Measurements from ENCODE around the gene MS4A6A. TPM values are rescaled to one million over a fixed set of nuclear protein-coding genes. Genes with fewer than 3 reads are reported as not detected.
"Not testable (repeated sequence)": the region's sequence is repeated elsewhere in the genome, so short reads cannot be mapped to it uniquely, and the experiment has no call there.

MS4A6A gene
- total RNA-seq, 4 donors from 2014 or later, result 53.1 to 103 (median 71.4) TPM

- Histone ChIP-seq H3K27me3 (no peaks in the 10 kb centered on the region), H3K27ac (no peak overlapping the region), H3K9me3 (peaks cover 0 to 10% (median 0%) of the 10 kb centered on the region in 4 donors), H3K4me1 (no peaks in the 10 kb centered on the region), H3K4me3 (no peak overlapping the region), H3K36me3 (no peaks in the 10 kb centered on the region)
- WGBS, 2 donors, result 78% methylated on average over 3 of the region's 3 CpGs
- DNase-seq (ENCODE audit: low spot score in 2 of 2), result no peak
- TF ChIP-seq CTCF (IDR thresholded peaks at IDR 0.05), result no peak
- TF ChIP-seq EP300 (IDR thresholded peaks at IDR 0.05), result no peak
- no peak for TF ChIP-seq POLR2A (IDR thresholded peaks at IDR 0.05)
Observed at GRCh38 chr11:60129853-60130252, 53.0 kb downstream of the MS4A6A start.

GRCh38 chr11:60128866-60129265, 54.0 kb downstream of the MS4A6A start:
- H3K4me3 ChIP-seq; H3K9me3 ChIP-seq; DNase-seq (ENCODE audit: low spot score in 2 of 2); H3K27ac ChIP-seq; H3K4me1 ChIP-seq; H3K36me3 ChIP-seq; H3K27me3 ChIP-seq: not testable (repeated sequence)
- WGBS, 2 donors, result 92 to 96% methylated on average over 4 of the region's 4 CpGs

- 51 to 54% methylated on average over 2 of the region's 2 CpGs for WGBS, 2 donors
- no peak overlapping the region for H3K27ac ChIP-seq
- no peaks in the 10 kb centered on the region for H3K27me3 ChIP-seq
- H3K9me3 ChIP-seq, result no peaks in the 10 kb centered on the region
- H3K4me3 ChIP-seq, result no peak overlapping the region
- no peaks in the 10 kb centered on the region for H3K4me1 ChIP-seq
- H3K36me3 ChIP-seq, result no peaks in the 10 kb centered on the region
- DNase-seq (ENCODE audit: low spot score in 2 of 2), result no peak
- no peak for TF ChIP-seq POLR2A (IDR thresholded peaks at IDR 0.05)
- no peak for TF ChIP-seq EP300 (IDR thresholded peaks at IDR 0.05)
- TF ChIP-seq CTCF (IDR thresholded peaks at IDR 0.05), result no peak
Observed at GRCh38 chr11:60128376-60128775, 54.5 kb downstream of the MS4A6A start.

GRCh38 chr11:60127311-60127811, 55.5 kb downstream of the MS4A6A start:
- no peaks in the 10 kb centered on the region for H3K36me3 ChIP-seq
- DNase-seq (ENCODE audit: low spot score in 2 of 2), result no peak
- no peak overlapping the region for H3K4me3 ChIP-seq
- WGBS, 2 donors, result 33 to 38% methylated on average over 3 of the region's 3 CpGs
- H3K27ac ChIP-seq, result no peak overlapping the region
- no peaks in the 10 kb centered on the region for H3K27me3 ChIP-seq
- H3K4me1 ChIP-seq, result no peaks in the 10 kb centered on the region
- H3K9me3 ChIP-seq, result no peaks in the 10 kb centered on the region
- TF ChIP-seq CTCF (IDR thresholded peaks at IDR 0.05), result no peak
- no peak for TF ChIP-seq EP300 (IDR thresholded peaks at IDR 0.05)
- TF ChIP-seq POLR2A (IDR thresholded peaks at IDR 0.05), result no peak

- no peak overlapping the region for H3K4me3 ChIP-seq
- H3K4me1 ChIP-seq, result no peaks in the 10 kb centered on the region
- H3K27me3 ChIP-seq, result no peaks in the 10 kb centered on the region
- H3K36me3 ChIP-seq, result no peaks in the 10 kb centered on the region
- no peaks in the 10 kb centered on the region for H3K9me3 ChIP-seq
- no peak for TF ChIP-seq EP300 (IDR thresholded peaks at IDR 0.05)
- TF ChIP-seq POLR2A (IDR thresholded peaks at IDR 0.05), result no peak
- no peak for TF ChIP-seq CTCF (IDR thresholded peaks at IDR 0.05)
- no peak for DNase-seq (ENCODE audit: low spot score in 2 of 2)
- no peak overlapping the region for H3K27ac ChIP-seq
Observed at GRCh38 chr11:60125956-60126585, 56.8 kb downstream of the MS4A6A start.

Data from tibial nerve (tissue), 4 donors.